Placental epithelial cell (primary cell): ENCODE data around the gene PMCH. TPM values are rescaled to one million over a fixed set of nuclear protein-coding genes. Genes with fewer than 3 reads are reported as not detected.

ENCODE experiments used
- small RNA-seq: library from RNA; depleted of rRNA; stranded (forward); fragments of <200 nt; gene quantifications from one replicate; pipeline ENCODE3, GENCODE V24; 2012
- total RNA-seq: library from RNA; depleted of rRNA; stranded (reverse); fragments of >200 nt; gene quantifications from 2 replicates; pipeline ENCODE4 v1.2.3, GENCODE V29; 2012

PMCH gene
- total RNA-seq, result not detected in 2 replicates

DNA sequence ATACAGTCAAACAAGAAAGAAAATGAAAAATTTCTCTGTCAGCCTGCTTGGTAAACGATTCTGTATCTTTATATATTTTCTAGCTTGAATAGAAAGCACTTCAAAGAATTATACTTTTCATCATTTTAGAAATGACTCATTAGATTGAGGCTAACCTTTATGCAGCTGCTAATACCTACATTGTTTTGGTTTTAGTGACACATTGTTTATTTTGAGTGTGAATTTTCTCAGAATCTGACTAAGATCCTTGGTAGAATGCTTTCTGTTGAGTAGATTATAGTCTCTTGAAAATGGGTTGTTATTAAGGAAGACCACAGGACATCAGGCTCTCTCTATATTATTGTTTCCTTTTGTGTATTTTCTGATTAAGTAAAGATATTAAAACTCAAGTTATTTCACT, at the start of gene PMCH:
PMCH (minus strand) TSS at position 45 of the 400 bp plus-strand sequence. CDS start 63 bp downstream, outside the sequence.

Small RNA genes lying within 50 kb of the gene (small RNA-seq; reads per million reads assigned to genes)
- not detected for gene RN7SL793P

Other genes with a start within 250 kb of the PMCH start
- 49.9 and 68.1 TPM in 2 replicates for gene WASHC3, start 135.8 kb downstream of the PMCH start, total RNA-seq
- 30.2 and 37.3 TPM in 2 replicates for gene NUP37, start 77.7 kb downstream of the PMCH start, total RNA-seq
- gene PARPBP, start 77.7 kb downstream of the PMCH start, total RNA-seq, result 3.1 and 5.2 TPM in 2 replicates